Measurements from ENCODE around the gene CERS2. TPM values are rescaled to one million over a fixed set of nuclear protein-coding genes. Genes with fewer than 3 reads are reported as not detected.

Gene CERS2
- total RNA-seq, 2 donors from 2014 or later = 117 to 141 TPM

- intact Hi-C loops (cut with DNase I) = no loop called here
- 94% methylated on average over 13 of the region's 13 CpGs for WGBS
- peaks cover 18 to 35% of the 10 kb centered on the region in 2 donors for H3K36me3 ChIP-seq
- H3K4me3 ChIP-seq = no peak overlapping the region
- no peaks in the 10 kb centered on the region for H3K27me3 ChIP-seq (replicated peaks; ENCODE audit: insufficient read depth)
- TF ChIP-seq, protein P1, sequence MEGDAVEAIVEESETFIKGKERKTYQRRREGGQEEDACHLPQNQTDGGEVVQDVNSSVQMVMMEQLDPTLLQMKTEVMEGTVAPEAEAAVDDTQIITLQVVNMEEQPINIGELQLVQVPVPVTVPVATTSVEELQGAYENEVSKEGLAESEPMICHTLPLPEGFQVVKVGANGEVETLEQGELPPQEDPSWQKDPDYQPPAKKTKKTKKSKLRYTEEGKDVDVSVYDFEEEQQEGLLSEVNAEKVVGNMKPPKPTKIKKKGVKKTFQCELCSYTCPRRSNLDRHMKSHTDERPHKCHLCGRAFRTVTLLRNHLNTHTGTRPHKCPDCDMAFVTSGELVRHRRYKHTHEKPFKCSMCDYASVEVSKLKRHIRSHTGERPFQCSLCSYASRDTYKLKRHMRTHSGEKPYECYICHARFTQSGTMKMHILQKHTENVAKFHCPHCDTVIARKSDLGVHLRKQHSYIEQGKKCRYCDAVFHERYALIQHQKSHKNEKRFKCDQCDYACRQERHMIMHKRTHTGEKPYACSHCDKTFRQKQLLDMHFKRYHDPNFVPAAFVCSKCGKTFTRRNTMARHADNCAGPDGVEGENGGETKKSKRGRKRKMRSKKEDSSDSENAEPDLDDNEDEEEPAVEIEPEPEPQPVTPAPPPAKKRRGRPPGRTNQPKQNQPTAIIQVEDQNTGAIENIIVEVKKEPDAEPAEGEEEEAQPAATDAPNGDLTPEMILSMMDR (IDR thresholded peaks at IDR 0.05) = no peak
- no peak for TF ChIP-seq POLR2AphosphoS5 (IDR thresholded peaks at IDR 0.05)
- no peak for TF ChIP-seq POLR2A (IDR thresholded peaks at IDR 0.05)
- no peaks in the 10 kb centered on the region for H3K9me3 ChIP-seq
- peaks cover 24% of the 10 kb centered on the region for H3K4me1 ChIP-seq (replicated peaks)
- DNase-seq (ENCODE audit: low spot score) = no peak
- H3K27ac ChIP-seq = no peak overlapping the region
These were observed 6.7 kb downstream of the CERS2 start for GRCh38 chr1:150967936-150968335.

DNA sequence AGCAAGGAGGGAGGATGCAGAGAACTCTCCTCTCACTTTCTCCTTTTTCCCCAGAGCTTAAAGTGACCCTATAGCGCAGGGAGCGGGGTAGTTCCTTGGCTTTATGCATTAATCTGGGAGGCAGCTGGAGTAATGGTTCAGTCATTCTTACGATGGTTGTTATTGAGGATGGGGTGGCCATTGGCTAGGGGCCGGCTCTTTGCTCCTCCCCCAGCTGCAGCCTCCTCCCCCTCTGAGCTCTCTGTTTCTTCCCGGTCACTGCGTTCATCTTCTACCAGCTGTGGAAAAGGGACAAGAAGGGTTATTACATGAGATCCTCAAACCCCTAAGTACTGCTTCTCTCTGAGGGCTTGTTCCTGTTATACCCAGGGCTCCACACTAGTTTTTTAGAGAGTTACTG lies 8.6 kb downstream of the CERS2 start:
- Histone ChIP-seq H3K27me3 (replicated peaks; ENCODE audit: insufficient read depth) (no peaks in the 10 kb centered on the region), H3K9me3 (no peaks in the 10 kb centered on the region), H3K4me3 (no peak overlapping the region), H3K4me1 (replicated peaks) (peaks cover 5% of the 10 kb centered on the region), H3K27ac (no peak overlapping the region), H3K36me3 (peaks cover 18 to 35% of the 10 kb centered on the region in 2 donors)
- DNase-seq (ENCODE audit: low spot score) = no peak
- intact Hi-C loops (cut with DNase I) = no loop called here
- no peak for TF ChIP-seq POLR2AphosphoS5 (IDR thresholded peaks at IDR 0.05)
- TF ChIP-seq POLR2A (IDR thresholded peaks at IDR 0.05) = no peak
- 64% methylated on average over 6 of the region's 6 CpGs for WGBS

GRCh38 chr1:150965605-150966004 lies 9.0 kb downstream of the CERS2 start:
- intact Hi-C loops (cut with DNase I) = no loop called here
- Histone ChIP-seq H3K4me3 (no peak overlapping the region), H3K9me3 (no peaks in the 10 kb centered on the region), H3K27me3 (replicated peaks; ENCODE audit: insufficient read depth) (no peaks in the 10 kb centered on the region), H3K27ac (no peak overlapping the region), H3K36me3 (peaks cover 18 to 38% of the 10 kb centered on the region in 2 donors), H3K4me1 (replicated peaks) (peaks cover under 1% of the 10 kb centered on the region)
- TF ChIP-seq POLR2A (IDR thresholded peaks at IDR 0.05) (no peak), POLR2AphosphoS5 (IDR thresholded peaks at IDR 0.05) (no peak)
- TF ChIP-seq, protein P1 (IDR thresholded peaks at IDR 0.05) = no peak
- no peak for DNase-seq (ENCODE audit: low spot score)
- WGBS = 86% methylated on average over 4 of the region's 4 CpGs

DNA sequence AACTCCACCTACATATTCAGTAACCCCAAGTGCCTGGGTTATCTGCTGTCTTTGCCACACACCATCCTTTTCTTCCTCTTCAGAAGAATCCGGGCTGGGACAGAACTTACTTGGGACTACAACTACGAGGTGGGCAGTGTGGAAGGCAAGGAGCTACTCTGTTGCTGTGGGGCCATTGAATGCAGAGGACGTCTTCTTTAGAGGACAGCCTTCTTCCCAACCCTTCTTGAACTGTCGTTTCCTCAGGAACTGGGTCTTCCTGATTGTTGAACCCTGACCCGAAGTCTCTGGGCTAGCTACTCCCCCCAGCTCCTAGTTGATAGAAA lies 10.5 kb downstream of the CERS2 start:
- TF ChIP-seq POLR2A (IDR thresholded peaks at IDR 0.05) = no peak
- no peak for TF ChIP-seq POLR2AphosphoS5 (IDR thresholded peaks at IDR 0.05)
- TF ChIP-seq, protein P1 (IDR thresholded peaks at IDR 0.05) = no peak
- Histone ChIP-seq H3K27me3 (replicated peaks; ENCODE audit: insufficient read depth) (no peaks in the 10 kb centered on the region), H3K36me3 (peaks cover 18 to 40% of the 10 kb centered on the region in 2 donors), H3K4me3 (no peak overlapping the region), H3K9me3 (no peaks in the 10 kb centered on the region), H3K4me1 (replicated peaks) (no peaks in the 10 kb centered on the region), H3K27ac (no peak overlapping the region)
- intact Hi-C loops (cut with DNase I) = no loop called here
- 77% methylated on average over 5 of the region's 5 CpGs for WGBS
- DNase-seq (ENCODE audit: low spot score) = no peak

DNA sequence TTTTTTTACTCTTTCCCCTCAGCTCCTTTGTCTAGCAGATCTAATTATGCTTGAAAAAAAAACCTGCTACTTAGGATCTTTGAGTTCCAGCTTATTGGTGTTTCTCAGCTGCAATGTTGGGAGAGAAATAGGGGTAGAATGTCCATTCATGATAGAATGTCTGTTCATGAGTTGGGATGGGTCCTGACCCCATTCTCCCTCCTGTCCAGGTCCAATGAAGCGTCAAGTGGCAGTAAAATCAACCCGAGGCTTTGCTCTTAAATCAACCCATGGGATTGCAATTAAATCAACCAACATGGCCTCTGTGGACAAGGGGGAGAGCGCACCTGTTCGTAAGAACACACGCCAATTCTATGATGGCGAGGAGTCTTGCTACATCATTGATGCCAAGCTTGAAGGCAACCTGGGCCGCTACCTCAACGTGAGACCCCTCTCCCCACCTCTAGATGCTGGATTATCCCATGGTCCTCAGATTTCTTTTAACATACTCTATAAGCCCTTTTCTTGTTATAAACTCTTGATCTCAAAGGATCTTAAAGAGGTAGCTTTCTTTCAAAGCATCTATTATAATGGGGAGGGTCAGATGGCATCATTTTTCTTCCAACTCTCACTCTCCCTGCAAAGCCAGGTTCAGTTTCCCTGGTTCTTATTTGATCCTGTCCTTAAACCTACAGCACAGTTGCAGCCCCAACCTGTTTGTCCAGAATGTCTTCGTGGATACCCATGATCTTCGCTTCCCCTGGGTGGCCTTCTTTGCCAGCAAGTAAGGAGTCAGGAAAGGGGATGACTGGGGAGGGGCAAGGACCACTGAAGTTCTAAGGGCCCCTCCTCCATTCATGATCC lies 11.1 kb downstream of the CERS2 start:
- H3K36me3 ChIP-seq = peaks cover 18 to 40% of the 10 kb centered on the region in 2 donors
- intact Hi-C loops (cut with DNase I) = no loop called here

More for the DNA sequence above, 11.1 kb downstream of the CERS2 start:
- H3K27me3 ChIP-seq (replicated peaks; ENCODE audit: insufficient read depth) = no peaks in the 10 kb centered on the region
- WGBS = 82% methylated on average over 10 of the region's 10 CpGs
- no peak overlapping the region for H3K27ac ChIP-seq
- TF ChIP-seq POLR2A (IDR thresholded peaks at IDR 0.05) (no peak), POLR2AphosphoS5 (IDR thresholded peaks at IDR 0.05) (no peak)
- TF ChIP-seq, protein P1 (IDR thresholded peaks at IDR 0.05) = no peak
- H3K4me3 ChIP-seq = no peak overlapping the region
- H3K9me3 ChIP-seq = no peaks in the 10 kb centered on the region
- no peak for DNase-seq (ENCODE audit: low spot score)
- no peaks in the 10 kb centered on the region for H3K4me1 ChIP-seq (replicated peaks)

Measured in prostate gland (tissue), 2 donors.